Measurements from ENCODE around the gene POLR3GL.

The POLR3GL gene

GRCh38 chr1:145997016-145997717 lies 32.7 kb downstream of the POLR3GL start:
- H3K4me3 ChIP-seq (ENCODE audit: low read length), result peak overlapping the region; percentile 100
- no peak for TF ChIP-seq ZNF274 (IDR thresholded peaks at IDR 0.05; ENCODE audit: low read depth, low read length)

GRCh38 chr1:145997718-145998023 lies 33.2 kb downstream of the POLR3GL start:
- no peak overlapping the region for H3K4me3 ChIP-seq (ENCODE audit: low read length)
- no peak for TF ChIP-seq ZNF274 (IDR thresholded peaks at IDR 0.05; ENCODE audit: low read depth, low read length)

- H3K4me3 ChIP-seq (ENCODE audit: low read length), result no peak overlapping the region
- TF ChIP-seq ZNF274 (IDR thresholded peaks at IDR 0.05; ENCODE audit: low read depth, low read length), result no peak
Measured at GRCh38 chr1:145999321-146000024, 35.0 kb downstream of the POLR3GL start.

- no peak for TF ChIP-seq ZNF274 (IDR thresholded peaks at IDR 0.05; ENCODE audit: low read depth, low read length)
- no peak overlapping the region for H3K4me3 ChIP-seq (ENCODE audit: low read length)
Measured at GRCh38 chr1:146001709-146002108, 37.2 kb downstream of the POLR3GL start.

GRCh38 chr1:146007489-146008133 lies 43.1 kb downstream of the POLR3GL start:
- no peak overlapping the region for H3K4me3 ChIP-seq (ENCODE audit: low read length)
- no peak for TF ChIP-seq ZNF274 (IDR thresholded peaks at IDR 0.05; ENCODE audit: low read depth, low read length)

- TF ChIP-seq ZNF274 (IDR thresholded peaks at IDR 0.05; ENCODE audit: low read depth, low read length), result no peak
- H3K4me3 ChIP-seq (ENCODE audit: low read length), result no peak overlapping the region
Measured at GRCh38 chr1:146010126-146010738, 45.7 kb downstream of the POLR3GL start.

GRCh38 chr1:146012703-146013558 lies 48.4 kb downstream of the POLR3GL start:
- TF ChIP-seq ZNF274 (IDR thresholded peaks at IDR 0.05; ENCODE audit: low read depth, low read length), result no peak
- H3K4me3 ChIP-seq (ENCODE audit: low read length), result no peak overlapping the region

GRCh38 chr1:146013559-146013922 lies 49.1 kb downstream of the POLR3GL start:
- no peak overlapping the region for H3K4me3 ChIP-seq (ENCODE audit: low read length)
- TF ChIP-seq ZNF274 (IDR thresholded peaks at IDR 0.05; ENCODE audit: low read depth, low read length), result no peak

- no peak overlapping the region for H3K4me3 ChIP-seq (ENCODE audit: low read length)
- TF ChIP-seq ZNF274 (IDR thresholded peaks at IDR 0.05; ENCODE audit: low read depth, low read length), result no peak
Measured at GRCh38 chr1:146016891-146017290, 52.4 kb downstream of the POLR3GL start.

- no peak for TF ChIP-seq ZNF274 (IDR thresholded peaks at IDR 0.05; ENCODE audit: low read depth, low read length)
- H3K4me3 ChIP-seq (ENCODE audit: low read length), result no peak overlapping the region
Measured at GRCh38 chr1:146019231-146020057, 55.0 kb downstream of the POLR3GL start.

- H3K4me3 ChIP-seq (ENCODE audit: low read length), result no peak overlapping the region
- no peak for TF ChIP-seq ZNF274 (IDR thresholded peaks at IDR 0.05; ENCODE audit: low read depth, low read length)
Measured at GRCh38 chr1:146020058-146021049, 55.9 kb downstream of the POLR3GL start.

GRCh38 chr1:146021050-146021445 lies 56.6 kb downstream of the POLR3GL start:
- no peak for TF ChIP-seq ZNF274 (IDR thresholded peaks at IDR 0.05; ENCODE audit: low read depth, low read length)
- H3K4me3 ChIP-seq (ENCODE audit: low read length), result no peak overlapping the region
